ENCODE data around the gene TROAP.

DNA sequence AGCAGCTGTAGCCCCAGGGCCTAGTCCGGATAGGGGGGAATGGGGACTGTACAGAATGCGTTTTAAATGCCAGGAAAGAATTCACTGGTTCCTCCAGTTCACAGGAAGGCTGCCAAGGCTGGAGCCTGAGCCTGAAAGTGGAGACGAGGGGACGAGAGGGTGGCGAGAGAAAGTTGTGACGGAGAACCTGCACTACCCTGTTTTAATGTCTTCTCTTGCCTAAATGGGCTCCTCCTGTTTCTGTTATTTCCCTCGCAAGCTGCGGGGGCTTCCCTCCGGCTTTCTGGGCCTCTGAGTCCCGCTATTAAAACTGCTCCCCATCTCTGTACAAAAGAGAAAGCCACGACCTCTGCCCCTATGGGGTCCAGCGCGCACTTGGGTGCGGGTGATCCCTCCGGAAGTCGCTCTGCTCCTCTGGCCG lies 9.4 kb downstream of the TROAP start:
- TF ChIP-seq, protein P1, sequence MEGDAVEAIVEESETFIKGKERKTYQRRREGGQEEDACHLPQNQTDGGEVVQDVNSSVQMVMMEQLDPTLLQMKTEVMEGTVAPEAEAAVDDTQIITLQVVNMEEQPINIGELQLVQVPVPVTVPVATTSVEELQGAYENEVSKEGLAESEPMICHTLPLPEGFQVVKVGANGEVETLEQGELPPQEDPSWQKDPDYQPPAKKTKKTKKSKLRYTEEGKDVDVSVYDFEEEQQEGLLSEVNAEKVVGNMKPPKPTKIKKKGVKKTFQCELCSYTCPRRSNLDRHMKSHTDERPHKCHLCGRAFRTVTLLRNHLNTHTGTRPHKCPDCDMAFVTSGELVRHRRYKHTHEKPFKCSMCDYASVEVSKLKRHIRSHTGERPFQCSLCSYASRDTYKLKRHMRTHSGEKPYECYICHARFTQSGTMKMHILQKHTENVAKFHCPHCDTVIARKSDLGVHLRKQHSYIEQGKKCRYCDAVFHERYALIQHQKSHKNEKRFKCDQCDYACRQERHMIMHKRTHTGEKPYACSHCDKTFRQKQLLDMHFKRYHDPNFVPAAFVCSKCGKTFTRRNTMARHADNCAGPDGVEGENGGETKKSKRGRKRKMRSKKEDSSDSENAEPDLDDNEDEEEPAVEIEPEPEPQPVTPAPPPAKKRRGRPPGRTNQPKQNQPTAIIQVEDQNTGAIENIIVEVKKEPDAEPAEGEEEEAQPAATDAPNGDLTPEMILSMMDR (conservative IDR thresholded peaks at IDR 0.05; ENCODE audit: low read length): no peak
- TF ChIP-seq EZH2phosphoT487 (IDR thresholded peaks at IDR 0.05; ENCODE audit: borderline replicate concordance): no peak

Data from Loucy (cell line).